OCI-LY7 (cell line): ENCODE data around the gene TWIST2. TPM values are rescaled to one million over a fixed set of nuclear protein-coding genes. Genes with fewer than 3 reads are reported as not detected.

Experiments used
- BruUV-seq: library from RNA; stranded (reverse); fragments of 400-500 nt; replicated peaks from 2 replicates; lab custom pipeline; 2021; lab: Mats Ljungman, UMichigan
- CTCF ChIA-PET: fragments of 300-600 bp; sonication (Branson Sonifier 250); formaldehyde crosslinking; loops from one replicate; lab custom pipeline; 2022; ENCODE audit warnings: antibody characterized with exemption; ENCODE audit not compliant: unreplicated experiment; lab: Charles Lee
- POLR2A ChIA-PET: fragments of 300-600 bp; sonication (Branson Sonifier 250); formaldehyde crosslinking; loops from one replicate; lab custom pipeline; 2022; ENCODE audit warnings: antibody characterized with exemption; lab: Charles Lee
- DNase-seq: peaks from one replicate; pipeline ENCODE4 v3.0.0-alpha.2; 2015; ENCODE audit warnings: low spot score
- H2AFZ ChIP-seq: fragments of 200-600 bp; sonication (generic), shearing (Covaris generic); 2 replicates; pipeline ENCODE4 v1.6.1; 2014; ENCODE audit warnings: mild to moderate bottlenecking, antibody characterized with exemption, low read length, moderate library complexity
- H3K27ac ChIP-seq: fragments of 200-600 bp; sonication (generic); 2 replicates; pipeline ENCODE4 v1.5.1; 2014; ENCODE audit warnings: mixed run types, low read depth, mild to moderate bottlenecking, moderate library complexity, low read length, inconsistent platforms; ENCODE audit not compliant: poor library complexity, severe bottlenecking
- H3K36me3 ChIP-seq: fragments of 200-600 bp; sonication (generic); 2 replicates; pipeline ENCODE4 v1.6.1; 2014; ENCODE audit warnings: mild to moderate bottlenecking, antibody characterized with exemption, low read length, moderate library complexity, mixed read lengths; ENCODE audit not compliant: insufficient read depth
- H3K4me1 ChIP-seq: fragments of 200-600 bp; sonication (generic); 2 replicates; pipeline ENCODE4 v1.5.1; 2014; ENCODE audit warnings: mild to moderate bottlenecking, low read length; ENCODE audit not compliant: insufficient read depth, poor library complexity, severe bottlenecking
- H3K4me2 ChIP-seq: fragments of 200-600 bp; sonication (generic); 2 replicates; pipeline ENCODE4 v1.6.1; 2014; ENCODE audit warnings: mild to moderate bottlenecking, low read length
- H3K4me3 ChIP-seq: fragments of 200-600 bp; sonication (generic); 2 replicates; pipeline ENCODE4 v1.5.1; 2014; ENCODE audit warnings: mild to moderate bottlenecking, low read depth, low read length; ENCODE audit not compliant: poor library complexity, severe bottlenecking
- H3K79me2 ChIP-seq: fragments of 200-600 bp; sonication (generic); 2 replicates; pipeline ENCODE4 v1.6.1; 2016; ENCODE audit warnings: low read depth, mild to moderate bottlenecking, low read length, moderate library complexity, mixed read lengths; ENCODE audit not compliant: insufficient read depth
- H3K9me2 ChIP-seq: fragments of 200-600 bp; sonication (generic); 2 replicates; pipeline ENCODE4 v1.6.1; 2016; ENCODE audit warnings: mild to moderate bottlenecking, low read length, mixed read lengths; ENCODE audit not compliant: insufficient read depth
- H3K9me3 ChIP-seq: fragments of 200-600 bp; sonication (generic); 2 replicates; pipeline ENCODE4 v1.6.1; 2014; ENCODE audit warnings: mild to moderate bottlenecking, mixed run types, low read length, mixed read lengths
- H4K20me1 ChIP-seq: fragments of 200-600 bp; sonication (generic); 2 replicates; pipeline ENCODE4 v1.6.1; 2014; ENCODE audit warnings: mild to moderate bottlenecking, antibody characterized with exemption, low read length, moderate library complexity, mixed read lengths; ENCODE audit not compliant: insufficient read depth
- EZH2phosphoT487 ChIP-seq: fragments of 200-600 bp; sonication (generic); IDR thresholded peaks from 2 replicates; pipeline ENCODE4 v1.6.1; 2018; ENCODE audit warnings: low read depth, borderline replicate concordance, mild to moderate bottlenecking, mixed run types, antibody characterized with exemption, low read length, moderate library complexity, mixed read lengths
- intact Hi-C: fragments of 100-400 bp; cut with micrococcal nuclease; formaldehyde crosslinking; loops from one replicate; pipeline ENCODE4 v1.10.0; 2022; ENCODE audit not compliant: unreplicated experiment
- total RNA-seq, 2 experiments: library from RNA; depleted of rRNA in 1 of 2; stranded (reverse); fragments of >200 nt in 1 of 2; shearing (Covaris generic) in 1 of 2; gene quantifications; 2 replicates each; pipeline ENCODE4 v1.2.3, GENCODE V29; 2014 to 2022
- TF ChIP-seq, protein P1 (sequence below): fragments of 200-600 bp; sonication (generic); conservative IDR thresholded peaks from 2 replicates; pipeline ENCODE4 v1.5.1; 2014; ENCODE audit warnings: mild to moderate bottlenecking, antibody characterized with exemption, low read length, moderate library complexity, mixed read lengths

The TWIST2 gene
- total RNA-seq, 2 experiments from 2014 or later, result not detected

DNA sequence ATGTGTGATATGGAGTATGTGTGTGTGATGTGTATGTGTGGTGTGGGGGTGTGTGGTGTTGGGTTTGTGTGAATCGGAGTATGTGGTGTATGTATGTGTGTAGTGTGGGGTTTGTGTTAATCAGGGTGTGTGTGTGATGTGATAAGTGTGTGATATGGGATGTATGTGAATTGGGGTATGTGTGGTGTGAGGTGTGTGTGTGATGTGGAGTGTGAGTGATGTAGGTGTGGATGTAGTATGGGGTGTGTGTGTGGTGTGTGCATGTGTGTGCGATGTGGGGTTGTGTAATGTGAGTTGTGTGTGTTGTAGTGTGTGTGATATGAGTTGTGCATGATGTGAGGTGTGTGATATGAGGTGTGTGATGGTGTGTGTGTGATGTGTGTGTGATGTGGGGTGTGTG, 54.4 kb downstream of the TWIST2 start:
- Histone ChIP-seq H2AFZ (no peak overlapping the region), H3K4me2 (no peak overlapping the region), H3K9me3 (no peaks in the 10 kb centered on the region), H3K9me2 (no peaks in the 10 kb centered on the region), H3K79me2 (no peaks in the 10 kb centered on the region), H3K36me3 (no peaks in the 10 kb centered on the region), H3K27ac (no peak overlapping the region), H3K4me3 (no peak overlapping the region), H4K20me1 (no peaks in the 10 kb centered on the region), H3K4me1 (no peaks in the 10 kb centered on the region)
- ChIA-PET POLR2A (no interaction called here), CTCF (no interaction called here)
- no peak for DNase-seq
- no TSS peak for BruUV-seq
- TF ChIP-seq EZH2phosphoT487, result no peak
- TF ChIP-seq, protein P1, sequence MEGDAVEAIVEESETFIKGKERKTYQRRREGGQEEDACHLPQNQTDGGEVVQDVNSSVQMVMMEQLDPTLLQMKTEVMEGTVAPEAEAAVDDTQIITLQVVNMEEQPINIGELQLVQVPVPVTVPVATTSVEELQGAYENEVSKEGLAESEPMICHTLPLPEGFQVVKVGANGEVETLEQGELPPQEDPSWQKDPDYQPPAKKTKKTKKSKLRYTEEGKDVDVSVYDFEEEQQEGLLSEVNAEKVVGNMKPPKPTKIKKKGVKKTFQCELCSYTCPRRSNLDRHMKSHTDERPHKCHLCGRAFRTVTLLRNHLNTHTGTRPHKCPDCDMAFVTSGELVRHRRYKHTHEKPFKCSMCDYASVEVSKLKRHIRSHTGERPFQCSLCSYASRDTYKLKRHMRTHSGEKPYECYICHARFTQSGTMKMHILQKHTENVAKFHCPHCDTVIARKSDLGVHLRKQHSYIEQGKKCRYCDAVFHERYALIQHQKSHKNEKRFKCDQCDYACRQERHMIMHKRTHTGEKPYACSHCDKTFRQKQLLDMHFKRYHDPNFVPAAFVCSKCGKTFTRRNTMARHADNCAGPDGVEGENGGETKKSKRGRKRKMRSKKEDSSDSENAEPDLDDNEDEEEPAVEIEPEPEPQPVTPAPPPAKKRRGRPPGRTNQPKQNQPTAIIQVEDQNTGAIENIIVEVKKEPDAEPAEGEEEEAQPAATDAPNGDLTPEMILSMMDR, result no peak
- intact Hi-C loops, result no loop called here

DNA sequence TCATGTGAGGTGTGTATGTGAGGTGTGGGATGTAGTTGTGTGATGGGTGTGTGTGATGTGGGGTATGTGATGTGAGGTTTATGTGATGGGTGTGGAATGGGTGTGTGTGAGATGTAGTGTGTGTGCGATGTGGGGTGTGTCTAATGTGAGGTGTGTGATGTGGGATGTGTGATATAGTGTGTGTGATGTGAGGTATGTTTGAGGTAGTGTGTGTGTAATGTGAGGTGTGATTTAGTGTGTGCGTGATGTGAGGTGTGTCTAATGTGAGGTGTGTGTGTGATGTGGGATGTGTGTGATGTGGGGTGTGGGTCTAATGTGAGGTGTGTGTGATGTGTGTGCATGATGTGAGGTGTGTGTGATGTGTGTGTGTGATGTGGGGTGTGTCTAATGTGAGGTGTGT, 55.3 kb downstream of the TWIST2 start:
- H3K27ac ChIP-seq, result no peak overlapping the region
- H3K9me3 ChIP-seq, result peaks cover 2% of the 10 kb centered on the region; the same call in 1 of the 2 replicates
- no peaks in the 10 kb centered on the region for H4K20me1 ChIP-seq
- DNase-seq, result no peak
- no peaks in the 10 kb centered on the region for H3K4me1 ChIP-seq
- no peaks in the 10 kb centered on the region for H3K79me2 ChIP-seq
- no peak overlapping the region for H3K4me2 ChIP-seq
- no peaks in the 10 kb centered on the region for H3K9me2 ChIP-seq
- POLR2A ChIA-PET, result no interaction called here
- no peaks in the 10 kb centered on the region for H3K36me3 ChIP-seq
- no peak overlapping the region for H3K4me3 ChIP-seq
- CTCF ChIA-PET, result no interaction called here
- no peak for TF ChIP-seq EZH2phosphoT487
- TF ChIP-seq, protein P1, result no peak
- intact Hi-C loops, result no loop called here
- no TSS peak for BruUV-seq
- no peak overlapping the region for H2AFZ ChIP-seq

DNA sequence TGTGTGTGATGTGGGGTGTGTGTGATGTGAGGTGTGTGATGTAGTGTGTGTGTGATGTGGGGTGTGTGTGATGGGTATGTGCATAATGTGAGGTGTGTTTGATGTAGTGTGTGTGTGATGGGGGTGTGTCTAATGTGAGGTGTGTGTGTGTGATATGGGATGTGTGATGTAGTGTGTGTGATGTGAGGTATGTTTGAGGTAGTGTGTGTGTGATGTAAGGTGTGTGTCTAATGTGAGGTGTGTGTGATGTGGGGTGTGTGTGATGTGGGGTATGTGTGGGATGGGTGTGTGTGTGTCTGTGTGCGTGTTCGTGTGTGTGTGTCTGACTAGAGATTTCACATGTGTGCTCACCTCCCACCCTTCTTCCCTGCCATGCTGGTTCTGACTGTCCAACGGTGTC, 56.3 kb downstream of the TWIST2 start:
- ChIA-PET POLR2A (no interaction called here), CTCF (no interaction called here)
- Histone ChIP-seq H4K20me1 (no peaks in the 10 kb centered on the region), H3K27ac (no peak overlapping the region), H3K4me2 (no peak overlapping the region), H3K4me1 (no peaks in the 10 kb centered on the region), H3K9me3 (peaks cover 8% of the 10 kb centered on the region), H3K4me3 (no peak overlapping the region), H2AFZ (no peak overlapping the region), H3K9me2 (no peaks in the 10 kb centered on the region), H3K79me2 (no peaks in the 10 kb centered on the region), H3K36me3 (no peaks in the 10 kb centered on the region)
- no peak for DNase-seq
- intact Hi-C loops, result no loop called here
- TF ChIP-seq, protein P1, result no peak
- TF ChIP-seq EZH2phosphoT487, result no peak
- no TSS peak for BruUV-seq
